HepG2 (cell line): ENCODE measurements around the gene ELAVL3. TPM values are rescaled to one million over a fixed set of nuclear protein-coding genes. Genes with fewer than 3 reads are reported as not detected.
A peak's percentile ranks its signal among the peaks of the same experiment; 100 is the strongest.

Source experiments
- ARNT2 ChIP-seq: sonication (generic); formaldehyde crosslinking; IDR thresholded peaks from 2 replicates; pipeline ENCODE4 v1.8.0; 2022; ENCODE audit warnings: mild to moderate bottlenecking, low read depth, missing genetic modification reagents, moderate library complexity
- ATF7-NPFF ChIP-seq: sonication (generic); formaldehyde crosslinking; IDR thresholded peaks from 2 replicates; pipeline ENCODE4 v1.8.1; 2023; ENCODE audit warnings: mild to moderate bottlenecking, low read depth, missing genetic modification reagents, moderate library complexity
- CBFB ChIP-seq: sonication (generic); formaldehyde crosslinking; IDR thresholded peaks from 2 replicates; pipeline ENCODE4 v1.4.0; 2020; ENCODE audit warnings: missing genetic modification reagents
- EP300 ChIP-seq, 3 experiments: sonication (generic) in 1 of 3; formaldehyde crosslinking in 1 of 3; IDR thresholded peaks; 2 replicates each; pipeline versions ENCODE4 v1.5.1 to v1.6.1; 2011 to 2020; ENCODE audit warnings: low read depth in 2 of 3, low read length in 2 of 3, borderline replicate concordance in 1 of 3, improper control_type of control experiment in 1 of 3, mild to moderate bottlenecking in 1 of 3, missing genetic modification reagents in 1 of 3, moderate library complexity in 1 of 3
- FOSL2 ChIP-seq: sonication (generic); formaldehyde crosslinking; IDR thresholded peaks from 2 replicates; pipeline ENCODE4 v1.4.0; 2020; ENCODE audit warnings: missing genetic modification reagents
- FOXJ3 ChIP-seq: sonication (generic); formaldehyde crosslinking; IDR thresholded peaks from 2 replicates; pipeline ENCODE4 v1.4.0; 2020; ENCODE audit warnings: missing genetic modification reagents, mild to moderate bottlenecking, borderline replicate concordance
- KDM1A ChIP-seq: IDR thresholded peaks from 2 replicates; pipeline ENCODE4 v1.6.1; 2016; ENCODE audit warnings: missing compliant biosample characterization
- KDM2A ChIP-seq: sonication (generic); formaldehyde crosslinking; IDR thresholded peaks from 2 replicates; pipeline ENCODE4 v1.4.0; 2020; ENCODE audit warnings: low read depth, missing genetic modification reagents, borderline replicate concordance
- KLF12 ChIP-seq: sonication (generic); formaldehyde crosslinking; IDR thresholded peaks from 2 replicates; pipeline ENCODE4 v1.4.0; 2020; ENCODE audit warnings: missing genetic modification reagents, borderline replicate concordance
- NFYC ChIP-seq: IDR thresholded peaks from 2 replicates; pipeline ENCODE4 v1.6.1; 2016; ENCODE audit warnings: missing genetic modification reagents, missing compliant biosample characterization
- PAF1 ChIP-seq: IDR thresholded peaks from 2 replicates; pipeline ENCODE4 v1.6.1; 2016; ENCODE audit warnings: missing genetic modification reagents, missing compliant biosample characterization
- PPARG ChIP-seq: conservative IDR thresholded peaks from 2 replicates; pipeline ENCODE4 v1.6.1; 2016; ENCODE audit warnings: missing biosample characterization, missing genetic modification reagents
- SMC3 ChIP-seq: IDR thresholded peaks from 2 replicates; pipeline ENCODE4 v1.6.1; 2011; ENCODE audit warnings: low read length, improper control_type of control experiment
- THAP11 ChIP-seq: IDR thresholded peaks from 2 replicates; pipeline ENCODE4 v1.6.1; 2016; ENCODE audit warnings: missing biosample characterization, missing genetic modification reagents
- ZNF138 ChIP-seq: sonication (generic); formaldehyde crosslinking; IDR thresholded peaks from 2 replicates; pipeline ENCODE4 v1.5.0; 2020; ENCODE audit warnings: mild to moderate bottlenecking, low read depth, missing genetic modification reagents
- ZNF326 ChIP-seq: sonication (generic); formaldehyde crosslinking; IDR thresholded peaks from 2 replicates; pipeline ENCODE4 v1.4.0; 2020; ENCODE audit warnings: missing genetic modification reagents, borderline replicate concordance
- ZNF335 ChIP-seq: sonication (generic); formaldehyde crosslinking; IDR thresholded peaks from 2 replicates; pipeline ENCODE4 v1.4.0; 2020; ENCODE audit warnings: missing genetic modification reagents
- ZNF703 ChIP-seq: sonication (generic); formaldehyde crosslinking; IDR thresholded peaks from 2 replicates; pipeline ENCODE4 v1.5.1; 2020; ENCODE audit warnings: missing genetic modification reagents, mild to moderate bottlenecking, moderate library complexity, borderline replicate concordance
- ZSCAN25 ChIP-seq: sonication (generic); formaldehyde crosslinking; IDR thresholded peaks from 2 replicates; pipeline ENCODE4 v1.8.0; 2022; ENCODE audit warnings: mild to moderate bottlenecking, missing genetic modification reagents
- polyA plus RNA-seq, 8 experiments: library from polyadenylated mRNA; depleted of rRNA in 3 of 8; stranded (reverse) in 7 of 8; unstranded in 1 of 8; fragments of >200 nt; fragmentation: Illumina TruSeq in 4 of 8; extraction: Trizol in 4 of 8; gene quantifications; 2 replicates each; pipeline versions ENCODE4 v1.2.1 to v1.2.3, GENCODE V29; 2011 to 2016; ENCODE audit warnings: low read depth in 4 of 8, missing spikeins in 1 of 8, mixed read lengths in 1 of 8; ENCODE audit not compliant: insufficient read depth in 1 of 8
- total RNA-seq, 5 experiments: library from RNA; depleted of rRNA; stranded (reverse); fragments of >200 nt; fragmentation: Illumina TruSeq; extraction: Trizol; gene quantifications; 2 replicates each; pipeline ENCODE4 v1.2.3, GENCODE V29; 2016; ENCODE audit warnings: low read depth in 1 of 5
- TF ChIP-seq, protein P1 (sequence below): IDR thresholded peaks from 2 replicates; pipeline ENCODE4 v1.6.1; 2012; ENCODE audit warnings: inconsistent platforms
- TF ChIP-seq, protein P2 (sequence below): sonication (generic); formaldehyde crosslinking; IDR thresholded peaks from 2 replicates; pipeline ENCODE4 v1.8.0; 2022; ENCODE audit warnings: mild to moderate bottlenecking, missing genetic modification reagents; ENCODE audit not compliant: insufficient replicate concordance
- TF ChIP-seq, protein P3 (sequence below): fragments of 450-650 bp; IDR thresholded peaks from 2 replicates; pipeline ENCODE4 v1.6.1; 2017
- TF ChIP-seq, protein P4 (sequence below): IDR thresholded peaks from 2 replicates; pipeline ENCODE4 v1.4.0; 2020; ENCODE audit warnings: mild to moderate bottlenecking, missing genetic modification reagents

ELAVL3 gene
- total and polyA plus RNA-seq, 2 of the 13 experiments (the other 11 are each of a cell fraction or from before 2014, with no cell fraction given), result 0.03 TPM; not detected in 1

DNA sequence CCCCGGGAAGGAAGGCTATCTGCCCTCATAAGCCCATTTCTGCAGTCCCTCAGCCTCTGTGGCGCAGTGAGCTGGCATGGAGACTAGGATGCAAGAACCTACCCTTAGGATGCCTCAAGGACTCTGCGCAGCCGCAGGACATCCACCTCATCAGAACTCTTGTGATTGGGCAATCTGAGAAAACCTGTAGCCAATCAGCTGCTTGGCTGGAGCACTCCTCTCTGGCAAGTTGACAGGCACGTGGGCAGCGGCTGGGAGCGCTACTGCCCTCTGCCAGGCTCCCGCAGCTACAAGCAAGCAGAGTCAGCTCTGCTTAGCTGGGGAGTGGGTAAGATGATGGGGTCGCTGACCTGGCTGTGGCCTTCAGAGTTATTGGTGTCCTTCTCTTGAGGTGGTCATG, 49.6 kb upstream of the ELAVL3 start (continued):
- TF ChIP-seq, protein P1, sequence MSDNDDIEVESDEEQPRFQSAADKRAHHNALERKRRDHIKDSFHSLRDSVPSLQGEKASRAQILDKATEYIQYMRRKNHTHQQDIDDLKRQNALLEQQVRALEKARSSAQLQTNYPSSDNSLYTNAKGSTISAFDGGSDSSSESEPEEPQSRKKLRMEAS, result peak; percentile 99
- TF ChIP-seq FOXJ3 (CRISPR knock-in tag) (peak; percentile 48; the same call in 1 of the 2 replicates), CBFB (peak; percentile 41; the same call in 1 of the 2 replicates), ZSCAN25 (CRISPR knock-in tag) (no peak), PPARG (CRISPR knock-in tag) (peak; percentile 54; the same call in 1 of the 2 replicates), ZNF138 (CRISPR knock-in tag) (no peak), THAP11 (peak; percentile 80), FOSL2 (CRISPR knock-in tag) (no peak), ZNF703 (CRISPR knock-in tag) (no peak), ZNF326 (CRISPR knock-in tag) (no peak), ATF7-NPFF (peak; percentile 57; the same call in 1 of the 2 replicates), PAF1 (no peak), NFYC (CRISPR knock-in tag) (peak; percentile 94), SMC3 (no peak), KDM2A (peak; percentile 72; the same call in 1 of the 2 replicates), EP300 (IDR thresholded peaks at IDR 0.05; ENCODE audit: low read depth in 2 of 2, low read length in 2 of 2) (no peak), EP300 (CRISPR knock-in tag; IDR thresholded peaks at IDR 0.05; ENCODE audit: borderline replicate concordance) (no peak), KDM1A (CRISPR knock-in tag) (peak; percentile 53; the same call in 1 of the 2 replicates), ARNT2 (CRISPR knock-in tag) (0 out of 2 replicates have a peak, but pooled peaks have one; percentile 60), ZNF335 (CRISPR knock-in tag) (0 out of 2 replicates have a peak, but pooled peaks have one; percentile 37), KLF12 (CRISPR knock-in tag) (no peak)
- TF ChIP-seq, protein P2, sequence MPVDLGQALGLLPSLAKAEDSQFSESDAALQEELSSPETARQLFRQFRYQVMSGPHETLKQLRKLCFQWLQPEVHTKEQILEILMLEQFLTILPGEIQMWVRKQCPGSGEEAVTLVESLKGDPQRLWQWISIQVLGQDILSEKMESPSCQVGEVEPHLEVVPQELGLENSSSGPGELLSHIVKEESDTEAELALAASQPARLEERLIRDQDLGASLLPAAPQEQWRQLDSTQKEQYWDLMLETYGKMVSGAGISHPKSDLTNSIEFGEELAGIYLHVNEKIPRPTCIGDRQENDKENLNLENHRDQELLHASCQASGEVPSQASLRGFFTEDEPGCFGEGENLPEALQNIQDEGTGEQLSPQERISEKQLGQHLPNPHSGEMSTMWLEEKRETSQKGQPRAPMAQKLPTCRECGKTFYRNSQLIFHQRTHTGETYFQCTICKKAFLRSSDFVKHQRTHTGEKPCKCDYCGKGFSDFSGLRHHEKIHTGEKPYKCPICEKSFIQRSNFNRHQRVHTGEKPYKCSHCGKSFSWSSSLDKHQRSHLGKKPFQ (CRISPR knock-in tag), result no peak
- TF ChIP-seq, protein P3, sequence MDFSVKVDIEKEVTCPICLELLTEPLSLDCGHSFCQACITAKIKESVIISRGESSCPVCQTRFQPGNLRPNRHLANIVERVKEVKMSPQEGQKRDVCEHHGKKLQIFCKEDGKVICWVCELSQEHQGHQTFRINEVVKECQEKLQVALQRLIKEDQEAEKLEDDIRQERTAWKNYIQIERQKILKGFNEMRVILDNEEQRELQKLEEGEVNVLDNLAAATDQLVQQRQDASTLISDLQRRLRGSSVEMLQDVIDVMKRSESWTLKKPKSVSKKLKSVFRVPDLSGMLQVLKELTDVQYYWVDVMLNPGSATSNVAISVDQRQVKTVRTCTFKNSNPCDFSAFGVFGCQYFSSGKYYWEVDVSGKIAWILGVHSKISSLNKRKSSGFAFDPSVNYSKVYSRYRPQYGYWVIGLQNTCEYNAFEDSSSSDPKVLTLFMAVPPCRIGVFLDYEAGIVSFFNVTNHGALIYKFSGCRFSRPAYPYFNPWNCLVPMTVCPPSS, result no peak
- TF ChIP-seq, protein P4, sequence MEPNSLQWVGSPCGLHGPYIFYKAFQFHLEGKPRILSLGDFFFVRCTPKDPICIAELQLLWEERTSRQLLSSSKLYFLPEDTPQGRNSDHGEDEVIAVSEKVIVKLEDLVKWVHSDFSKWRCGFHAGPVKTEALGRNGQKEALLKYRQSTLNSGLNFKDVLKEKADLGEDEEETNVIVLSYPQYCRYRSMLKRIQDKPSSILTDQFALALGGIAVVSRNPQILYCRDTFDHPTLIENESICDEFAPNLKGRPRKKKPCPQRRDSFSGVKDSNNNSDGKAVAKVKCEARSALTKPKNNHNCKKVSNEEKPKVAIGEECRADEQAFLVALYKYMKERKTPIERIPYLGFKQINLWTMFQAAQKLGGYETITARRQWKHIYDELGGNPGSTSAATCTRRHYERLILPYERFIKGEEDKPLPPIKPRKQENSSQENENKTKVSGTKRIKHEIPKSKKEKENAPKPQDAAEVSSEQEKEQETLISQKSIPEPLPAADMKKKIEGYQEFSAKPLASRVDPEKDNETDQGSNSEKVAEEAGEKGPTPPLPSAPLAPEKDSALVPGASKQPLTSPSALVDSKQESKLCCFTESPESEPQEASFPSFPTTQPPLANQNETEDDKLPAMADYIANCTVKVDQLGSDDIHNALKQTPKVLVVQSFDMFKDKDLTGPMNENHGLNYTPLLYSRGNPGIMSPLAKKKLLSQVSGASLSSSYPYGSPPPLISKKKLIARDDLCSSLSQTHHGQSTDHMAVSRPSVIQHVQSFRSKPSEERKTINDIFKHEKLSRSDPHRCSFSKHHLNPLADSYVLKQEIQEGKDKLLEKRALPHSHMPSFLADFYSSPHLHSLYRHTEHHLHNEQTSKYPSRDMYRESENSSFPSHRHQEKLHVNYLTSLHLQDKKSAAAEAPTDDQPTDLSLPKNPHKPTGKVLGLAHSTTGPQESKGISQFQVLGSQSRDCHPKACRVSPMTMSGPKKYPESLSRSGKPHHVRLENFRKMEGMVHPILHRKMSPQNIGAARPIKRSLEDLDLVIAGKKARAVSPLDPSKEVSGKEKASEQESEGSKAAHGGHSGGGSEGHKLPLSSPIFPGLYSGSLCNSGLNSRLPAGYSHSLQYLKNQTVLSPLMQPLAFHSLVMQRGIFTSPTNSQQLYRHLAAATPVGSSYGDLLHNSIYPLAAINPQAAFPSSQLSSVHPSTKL (CRISPR knock-in tag), result peak; percentile 58; the same call in 1 of the 2 replicates
